HepG2 (cell line): ENCODE results near the gene ZNF341. TPM values are rescaled to one million over a fixed set of nuclear protein-coding genes. Genes with fewer than 3 reads are reported as not detected.

Source experiments
- ATAC-seq: fragments of 200-7000 bp; cut with Tn5 transposase; 3 replicates; pipeline ENCODE4 v1.9.1; 2020; ENCODE audit warnings: mild to moderate bottlenecking, moderate library complexity
- BruUV-seq: library from RNA; stranded (reverse); fragments of 400-500 nt; replicated peaks from 2 replicates; lab custom pipeline; 2021; lab: Mats Ljungman, UMichigan
- CTCF ChIA-PET: fragments of 300-600 bp; formaldehyde crosslinking; extraction: SDS; loops from one replicate; lab custom pipeline; 2021; ENCODE audit warnings: low total read pairs, inconsistent platforms, low intra/inter-chr PET ratio; lab: Yijun Ruan, JAX
- POLR2A ChIA-PET: fragments of 350-600 bp; sonication (Branson Sonifier 250); formaldehyde crosslinking; loops from one replicate; lab custom pipeline; 2020; ENCODE audit warnings: antibody characterized with exemption, inconsistent platforms; lab: Yijun Ruan, JAX
- DNase-seq: peaks from one replicate; pipeline ENCODE4 v3.0.0-alpha.2; 2015; ENCODE audit warnings: low spot score
- FAIRE-seq: peaks from 3 replicates; lab custom pipeline; 2011; peaks lifted over from hg19 to GRCh38; lab: Jason Lieb, UNC
- H2AFZ ChIP-seq: one replicate; pipeline ENCODE4 v1.6.1; 2011; ENCODE audit warnings: low read length, inconsistent platforms
- H3K27ac ChIP-seq: fragments of 300-600 bp; 3 replicates; pipeline ENCODE4 v1.8.0; 2011; ENCODE audit warnings: mixed run types, mild to moderate bottlenecking, mixed read lengths, low read length, inconsistent platforms; ENCODE audit not compliant: insufficient read depth; ENCODE audit errors: extremely low read length
- H3K27me3 ChIP-seq, 2 experiments: fragments of 200-600 bp in 1 of 2; 2 replicates in 1 of 2; 3 replicates in 1 of 2; pipeline versions ENCODE4 v1.6.0 to v1.8.0; 2011; ENCODE audit warnings: low read length in 2 of 2, mild to moderate bottlenecking in 2 of 2, moderate library complexity in 2 of 2, inconsistent platforms in 1 of 2; ENCODE audit not compliant: insufficient read depth in 2 of 2, control insufficient read depth in 1 of 2
- H3K36me3 ChIP-seq, 2 experiments: fragments of 200-600 bp in 1 of 2; replicated peaks in 1 of 2; 2 replicates in 1 of 2; 3 replicates in 1 of 2; pipeline versions ENCODE4 v1.5.1 to v1.8.0; 2011; ENCODE audit warnings: low read length in 2 of 2, inconsistent platforms in 1 of 2; ENCODE audit not compliant: insufficient read depth in 2 of 2, control insufficient read depth in 1 of 2
- H3K4me1 ChIP-seq: 2 replicates; pipeline ENCODE4 v1.5.1; 2012; ENCODE audit warnings: low read length, inconsistent platforms; ENCODE audit not compliant: insufficient read depth
- H3K4me2 ChIP-seq: 2 replicates; pipeline ENCODE4 v1.6.0; 2011; ENCODE audit warnings: low read depth, low read length, inconsistent platforms
- H3K4me3 ChIP-seq, 3 experiments: fragments of 200-600 bp in 1 of 3; sonication (generic), shearing (Covaris generic) in 1 of 3; replicated peaks in 1 of 3; 2 replicates each; pipeline ENCODE4 v1.5.1; 2011 to 2016; ENCODE audit warnings: low read length in 3 of 3, inconsistent platforms in 2 of 3, low read depth in 2 of 3, mild to moderate bottlenecking in 2 of 3, control low read depth in 1 of 3, mixed read lengths in 1 of 3; ENCODE audit not compliant: insufficient read depth in 1 of 3
- H3K79me2 ChIP-seq: one replicate; pipeline ENCODE4 v1.6.1; 2011; ENCODE audit warnings: low read length, inconsistent platforms; ENCODE audit not compliant: insufficient read depth
- H3K9ac ChIP-seq: 2 replicates; pipeline ENCODE4 v1.6.0; 2011; ENCODE audit warnings: mild to moderate bottlenecking, low read depth, low read length, inconsistent platforms; ENCODE audit not compliant: insufficient read depth
- H3K9me3 ChIP-seq: 2 replicates; pipeline ENCODE4 v1.5.1; 2012; ENCODE audit warnings: mild to moderate bottlenecking, low read length
- H4K20me1 ChIP-seq: 2 replicates; pipeline ENCODE4 v1.6.0; 2011; ENCODE audit warnings: inconsistent platforms, mild to moderate bottlenecking, low read length, moderate library complexity; ENCODE audit not compliant: insufficient read depth
- ARNT ChIP-seq: fragments of 450-650 bp; IDR thresholded peaks from 2 replicates; pipeline ENCODE4 v1.6.1; 2017
- CREBL2 ChIP-seq: sonication (generic); formaldehyde crosslinking; IDR thresholded peaks from 2 replicates; pipeline ENCODE4 v1.8.1; 2023; ENCODE audit warnings: missing genetic modification reagents, mild to moderate bottlenecking, borderline replicate concordance
- DNMT1 ChIP-seq: sonication (generic); formaldehyde crosslinking; IDR thresholded peaks from 2 replicates; pipeline ENCODE4 v1.5.1; 2020; ENCODE audit warnings: mild to moderate bottlenecking, missing genetic modification reagents
- EP300 ChIP-seq, 3 experiments: sonication (generic) in 1 of 3; formaldehyde crosslinking in 1 of 3; IDR thresholded peaks; 2 replicates each; pipeline versions ENCODE4 v1.5.1 to v1.6.1; 2011 to 2020; ENCODE audit warnings: low read depth in 2 of 3, low read length in 2 of 3, borderline replicate concordance in 1 of 3, improper control_type of control experiment in 1 of 3, mild to moderate bottlenecking in 1 of 3, missing genetic modification reagents in 1 of 3, moderate library complexity in 1 of 3
- GZF1 ChIP-seq: sonication (generic); formaldehyde crosslinking; IDR thresholded peaks from 2 replicates; pipeline ENCODE4 v1.5.1; 2020; ENCODE audit warnings: mild to moderate bottlenecking, missing genetic modification reagents
- MBNL3 ChIP-seq: fragments of 250-450 bp; sonication (Bioruptor Pico); conservative IDR thresholded peaks from 2 replicates; pipeline ENCODE4 v1.8.0; 2022; ENCODE audit warnings: mild to moderate bottlenecking, inconsistent platforms
- SIN3A ChIP-seq: IDR thresholded peaks from 2 replicates; pipeline ENCODE4 v1.6.1; 2011; ENCODE audit warnings: low read depth, mild to moderate bottlenecking, control low read depth, low read length, borderline replicate concordance
- SMARCC2 ChIP-seq: fragments of 450-650 bp; IDR thresholded peaks from 2 replicates; pipeline ENCODE4 v1.6.1; 2017; ENCODE audit warnings: antibody characterized with exemption, mild to moderate bottlenecking
- SUZ12 ChIP-seq: fragments of 150-350 bp; IDR thresholded peaks from 2 replicates; pipeline ENCODE4 v1.6.1; 2014; ENCODE audit warnings: low read depth, low read length
- TMF1 ChIP-seq: sonication (generic); formaldehyde crosslinking; IDR thresholded peaks from 2 replicates; pipeline ENCODE4 v1.8.1; 2022; ENCODE audit warnings: low read depth, missing genetic modification reagents
- ZMYM2 ChIP-seq: sonication (generic); formaldehyde crosslinking; IDR thresholded peaks from 2 replicates; pipeline ENCODE4 v1.8.0; 2022; ENCODE audit warnings: mild to moderate bottlenecking, missing genetic modification reagents
- ZNF253 ChIP-seq: sonication (generic); formaldehyde crosslinking; IDR thresholded peaks from 2 replicates; pipeline ENCODE4 v1.8.0; 2022; ENCODE audit warnings: mild to moderate bottlenecking, missing genetic modification reagents, borderline replicate concordance
- ZNF766 ChIP-seq: sonication (generic); formaldehyde crosslinking; IDR thresholded peaks from 2 replicates; pipeline ENCODE4 v1.5.0; 2020; ENCODE audit warnings: missing genetic modification reagents, borderline replicate concordance
- ZNF879 ChIP-seq: sonication (generic); formaldehyde crosslinking; IDR thresholded peaks from 2 replicates; pipeline ENCODE4 v1.8.1; 2023; ENCODE audit warnings: missing genetic modification reagents
- WGBS: methylation state at CpG from one replicate; pipeline ENCODE4 v1.1.6; 2017; ENCODE audit warnings: low lambda C conversion rate; 5-methylcytosine and 5-hydroxymethylcytosine counted together
- in situ Hi-C: cut with HindIII; loops from 2 replicates; pipeline ENCODE4 v1.10.0; 2017; ENCODE audit warnings: low pct_unique_long_range_greater_than_20kb; ENCODE audit not compliant: extremely low pct_ligation_motif_present
- intact Hi-C: fragments of 100-400 bp; cut with micrococcal nuclease; formaldehyde crosslinking; loops from one replicate; pipeline ENCODE4 v1.10.0; 2022; ENCODE audit not compliant: unreplicated experiment
- polyA plus RNA-seq, 8 experiments: library from polyadenylated mRNA; depleted of rRNA in 3 of 8; stranded (reverse) in 7 of 8; unstranded in 1 of 8; fragments of >200 nt; fragmentation: Illumina TruSeq in 4 of 8; extraction: Trizol in 4 of 8; gene quantifications; 2 replicates each; pipeline versions ENCODE4 v1.2.1 to v1.2.3, GENCODE V29; 2011 to 2016; ENCODE audit warnings: low read depth in 4 of 8, missing spikeins in 1 of 8, mixed read lengths in 1 of 8; ENCODE audit not compliant: insufficient read depth in 1 of 8
- total RNA-seq, 5 experiments: library from RNA; depleted of rRNA; stranded (reverse); fragments of >200 nt; fragmentation: Illumina TruSeq; extraction: Trizol; gene quantifications; 2 replicates each; pipeline ENCODE4 v1.2.3, GENCODE V29; 2016; ENCODE audit warnings: low read depth in 1 of 5
- TF ChIP-seq, protein P1 (sequence below): conservative IDR thresholded peaks from 2 replicates; pipeline ENCODE4 v1.6.1; 2018; ENCODE audit warnings: missing genetic modification reagents
- TF ChIP-seq, protein P2 (sequence below): IDR thresholded peaks from 2 replicates; pipeline ENCODE4 v1.6.1; 2012; ENCODE audit warnings: inconsistent platforms

Gene ZNF341
- total and polyA plus RNA-seq, 2 of the 13 experiments (the other 11 are each of a cell fraction or from before 2014, with no cell fraction given) = 1.1 to 2.2 TPM

GRCh38 chr20:33730946-33731692 is 677 bp upstream of the ZNF341 start (continued):
- TF ChIP-seq GZF1 = no peak
- TF ChIP-seq ZNF253 (CRISPR knock-in tag) = no peak
- TF ChIP-seq ZMYM2 (CRISPR knock-in tag) = peak; percentile 52; the same call in 1 of the 2 replicates
- TF ChIP-seq ARNT = no peak
- TF ChIP-seq SMARCC2 = no peak

- Histone ChIP-seq H3K4me2 (peak overlapping the region; percentile 96), H3K4me1 (peaks cover 31% of the 10 kb centered on the region), H3K4me3 (peak overlapping the region; percentile 60 to 81 (median 65)), H3K79me2 (no peaks in the 10 kb centered on the region), H2AFZ (peak overlapping the region; percentile 8), H3K36me3 (no peaks in the 10 kb centered on the region), H3K27me3 (no peaks in the 10 kb centered on the region), H3K27ac (peak overlapping the region; percentile 84), H4K20me1 (no peaks in the 10 kb centered on the region), H3K9me3 (peaks cover 22% of the 10 kb centered on the region), H3K9ac (peak overlapping the region; percentile 74)
- WGBS = under 1% methylated on average over 43 of the region's 68 CpGs
- ChIA-PET POLR2A (interaction anchor here (0.5 to 3.7 kb wide), 24 partner anchors 10 to 571 kb away, joined by 3 to 15 read pairs (median 4); partner anchors contain the start of genes AHCY, CBFA2T2, CDK5RAP1 and EIF2S2), CTCF (interaction anchor here (0.6 to 1.8 kb wide), 3 partner anchors 30 to 79 kb away, joined by 4 to 5 read pairs (median 5); no protein-coding TSS in a partner anchor)
- no peak for FAIRE-seq
- intact Hi-C loops (loop anchor here (1.0 to 10.0 kb wide), 3 partner anchors 60 to 288 kb away; partner anchors contain the start of genes CHMP4B, NECAB3 and SNTA1), in situ Hi-C loops (no loop called here)
- peak; percentile 75 for ATAC-seq
- BruUV-seq = TSS peak; percentile 89
- peak; percentile 82 for DNase-seq
- TF ChIP-seq, protein P1, sequence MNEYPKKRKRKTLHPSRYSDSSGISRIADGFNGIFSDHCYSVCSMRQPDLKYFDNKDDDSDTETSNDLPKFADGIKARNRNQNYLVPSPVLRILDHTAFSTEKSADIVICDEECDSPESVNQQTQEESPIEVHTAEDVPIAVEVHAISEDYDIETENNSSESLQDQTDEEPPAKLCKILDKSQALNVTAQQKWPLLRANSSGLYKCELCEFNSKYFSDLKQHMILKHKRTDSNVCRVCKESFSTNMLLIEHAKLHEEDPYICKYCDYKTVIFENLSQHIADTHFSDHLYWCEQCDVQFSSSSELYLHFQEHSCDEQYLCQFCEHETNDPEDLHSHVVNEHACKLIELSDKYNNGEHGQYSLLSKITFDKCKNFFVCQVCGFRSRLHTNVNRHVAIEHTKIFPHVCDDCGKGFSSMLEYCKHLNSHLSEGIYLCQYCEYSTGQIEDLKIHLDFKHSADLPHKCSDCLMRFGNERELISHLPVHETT (CRISPR knock-in tag) = peak; percentile 98
- TF ChIP-seq DNMT1 (CRISPR knock-in tag) = peak; percentile 96; the same call in 1 of the 2 replicates
- peak; percentile 91; the same call in 1 of the 2 replicates for TF ChIP-seq TMF1
- TF ChIP-seq SUZ12 = no peak
- no peak for TF ChIP-seq MBNL3
- peak; percentile 69; the same call in 1 of the 2 replicates for TF ChIP-seq CREBL2 (CRISPR knock-in tag)
- no peak for TF ChIP-seq ZNF879
- peak; percentile 7; the same call in 1 of the 2 replicates for TF ChIP-seq ZNF766 (CRISPR knock-in tag)
- peak; percentile 82; the same call in 1 of the 2 replicates for TF ChIP-seq SIN3A
- peak in 1 of 2 experiments; percentile 100; a peak in 2 of 4 replicates for TF ChIP-seq EP300 (IDR thresholded peaks at IDR 0.05; ENCODE audit: low read depth in 2 of 2, low read length in 2 of 2)
- TF ChIP-seq EP300 (CRISPR knock-in tag; IDR thresholded peaks at IDR 0.05; ENCODE audit: borderline replicate concordance) = no peak; the same call in 1 of the 2 replicates
- TF ChIP-seq, protein P2, sequence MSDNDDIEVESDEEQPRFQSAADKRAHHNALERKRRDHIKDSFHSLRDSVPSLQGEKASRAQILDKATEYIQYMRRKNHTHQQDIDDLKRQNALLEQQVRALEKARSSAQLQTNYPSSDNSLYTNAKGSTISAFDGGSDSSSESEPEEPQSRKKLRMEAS = peak; percentile 93
Observed at GRCh38 chr20:33732166-33732970, 572 bp downstream of the ZNF341 start.
